GM18502 (cell line): ENCODE results near the gene CHMP5.
A peak's percentile ranks its signal among the peaks of the same experiment; 100 is the strongest.

Experiments used
- ATAC-seq: cut with Tn5 transposase; IDR thresholded peaks from one replicate; pipeline ENCODE4 v1.9.1; 2021; ENCODE audit warnings: mild to moderate bottlenecking; ENCODE audit not compliant: unreplicated experiment, poor library complexity

CHMP5 gene

GRCh38 chr9:33270146-33270545 is 5.3 kb downstream of the CHMP5 start:
- ATAC-seq: no peak

DNA sequence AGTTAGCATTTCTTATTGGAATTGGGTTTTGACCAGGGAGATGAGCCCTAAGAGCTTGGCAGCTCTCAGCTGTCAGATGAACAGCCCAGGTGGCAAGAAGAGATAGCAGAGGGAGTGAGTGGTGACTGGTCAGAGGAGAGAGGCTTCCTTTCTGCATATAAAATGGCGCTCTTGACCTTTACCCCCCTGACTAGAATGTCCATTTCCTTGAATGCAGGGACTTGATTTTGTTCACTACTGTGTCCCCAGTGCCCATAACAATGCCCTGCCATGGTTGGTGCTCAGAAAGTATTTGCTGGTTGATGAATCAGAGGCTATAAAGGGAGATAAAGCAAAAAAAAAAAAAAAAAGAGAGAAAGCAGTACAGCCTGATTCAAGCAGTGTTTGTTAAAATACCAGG is 7.2 kb downstream of the CHMP5 start:
- no peak for ATAC-seq

DNA sequence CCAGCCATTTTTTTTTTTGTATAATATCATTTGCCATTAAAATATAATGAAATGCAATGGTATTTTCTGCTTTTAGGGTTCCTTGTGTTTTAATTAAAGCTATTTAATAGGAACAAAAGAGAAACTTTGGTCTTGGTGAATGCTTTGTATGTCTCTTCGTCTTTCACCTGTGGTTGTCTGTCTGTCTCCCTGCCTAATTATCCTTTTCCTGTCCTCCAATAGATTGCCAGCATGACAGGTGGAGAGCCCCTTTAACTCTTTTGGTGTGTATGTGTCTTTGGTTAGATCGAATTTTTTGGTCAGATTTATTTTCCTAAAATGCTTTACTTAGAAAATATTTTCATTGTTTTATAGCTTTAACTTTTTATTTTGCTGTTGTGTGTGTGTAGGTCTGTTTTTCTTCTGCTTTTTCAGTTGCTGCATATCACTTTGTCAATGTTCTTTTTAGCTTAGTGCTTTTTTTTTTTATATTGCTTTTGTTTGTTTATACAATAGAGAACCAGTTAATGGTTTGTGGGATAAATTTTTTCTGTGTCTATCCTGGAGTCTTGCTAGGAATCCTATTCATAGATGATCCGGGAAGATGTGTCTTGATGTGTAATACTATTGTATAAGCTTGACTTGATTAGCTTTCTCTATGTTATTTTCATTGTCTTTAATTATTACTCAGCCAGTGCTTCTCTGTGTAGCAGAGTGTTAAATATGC is 8.6 kb downstream of the CHMP5 start:
- ATAC-seq: no peak

GRCh38 chr9:33273972-33274328 is 9.1 kb downstream of the CHMP5 start:
- no peak for ATAC-seq

DNA sequence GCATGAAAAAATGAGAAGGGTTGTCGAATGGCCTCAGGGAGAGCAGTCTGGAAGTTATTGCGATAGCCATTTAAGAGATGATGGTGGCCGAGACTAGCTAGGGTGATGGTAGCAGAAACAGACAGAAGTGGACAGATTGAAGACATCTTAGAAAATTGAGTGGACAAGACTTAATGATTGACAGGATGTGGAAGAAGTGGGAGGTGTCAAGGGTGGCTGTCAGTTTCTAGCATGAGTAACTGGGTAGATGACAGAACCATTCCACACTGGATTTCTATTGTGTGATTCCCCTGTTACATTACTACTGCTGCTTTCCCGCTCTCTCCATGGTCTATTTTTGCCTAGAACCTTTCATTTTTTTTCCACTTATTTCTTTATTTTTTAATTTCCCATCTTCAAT is 12.6 kb downstream of the CHMP5 start:
- no peak for ATAC-seq

- no peak for ATAC-seq
Measured at GRCh38 chr9:33285502-33285901, 20.7 kb downstream of the CHMP5 start.

GRCh38 chr9:33287087-33287490 is 22.2 kb downstream of the CHMP5 start:
- no peak for ATAC-seq

- no peak for ATAC-seq
Measured at GRCh38 chr9:33288235-33288634, 23.4 kb downstream of the CHMP5 start.

- no peak for ATAC-seq
Measured at GRCh38 chr9:33288828-33289483, 24.1 kb downstream of the CHMP5 start.

- ATAC-seq: no peak
Measured at GRCh38 chr9:33289496-33289895, 24.6 kb downstream of the CHMP5 start.

DNA sequence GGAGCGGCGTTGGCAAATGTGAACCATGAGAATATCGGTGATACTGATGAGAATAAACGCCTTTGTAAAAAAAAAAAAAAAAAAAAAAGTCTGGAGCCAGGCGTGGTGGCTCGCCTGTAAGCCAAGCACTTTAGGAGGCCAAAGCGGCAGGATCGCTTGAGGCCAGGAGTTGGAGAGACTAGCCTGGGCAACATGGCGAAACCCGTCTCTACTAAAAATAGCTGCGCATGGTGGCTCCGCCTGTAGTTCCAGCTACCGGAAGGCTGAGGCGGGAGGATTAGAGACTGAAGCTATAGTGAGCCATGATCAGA is 25.0 kb downstream of the CHMP5 start:
- peak; percentile 41 for ATAC-seq

DNA sequence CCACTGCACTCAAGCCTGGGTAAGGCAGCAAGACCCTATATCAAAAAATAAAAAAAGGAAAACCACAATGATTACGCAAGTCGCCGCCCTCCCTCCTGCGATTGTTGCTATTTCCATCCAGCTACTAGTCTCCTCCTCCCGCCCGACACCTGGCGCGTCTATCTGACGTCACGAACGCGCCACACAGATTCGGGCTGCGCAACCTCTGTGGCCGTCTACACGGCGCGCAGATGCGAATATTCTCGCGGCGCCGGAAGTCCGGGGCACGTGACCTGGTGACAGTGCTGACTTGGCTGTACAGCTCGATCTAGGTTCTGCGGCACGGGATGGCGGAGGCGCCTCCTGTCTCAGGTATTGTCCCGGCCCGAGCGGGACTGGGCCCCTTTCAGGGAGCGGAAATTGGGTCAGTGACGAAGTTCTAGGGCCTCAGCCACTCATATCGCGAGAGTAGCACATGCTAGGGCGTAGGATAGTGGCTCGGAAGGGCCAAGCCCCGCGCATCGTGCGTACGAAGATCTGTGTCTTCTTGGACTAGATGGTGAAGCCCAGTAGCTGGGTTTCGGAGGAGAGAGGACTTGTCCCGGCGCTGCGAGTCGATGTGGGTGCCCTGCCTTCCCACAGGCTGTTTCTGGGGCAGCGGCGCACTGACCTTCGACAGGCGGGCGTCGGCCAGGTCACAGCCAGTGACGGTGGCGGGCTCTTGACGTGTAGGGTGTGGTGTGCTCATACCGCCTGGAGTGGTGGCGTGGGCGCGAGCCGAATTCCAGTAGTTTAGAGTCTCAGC is 25.6 kb downstream of the CHMP5 start, which contains the start of gene NFX1:
Gene NFX1, plus strand, starts transcription at position 270 of the 784 bp plus-strand sequence. Its CDS starts 57 bp downstream, at position 327.
- ATAC-seq: peak; percentile 89

- no peak for ATAC-seq
Measured at GRCh38 chr9:33291031-33291397, 26.2 kb downstream of the CHMP5 start.

DNA sequence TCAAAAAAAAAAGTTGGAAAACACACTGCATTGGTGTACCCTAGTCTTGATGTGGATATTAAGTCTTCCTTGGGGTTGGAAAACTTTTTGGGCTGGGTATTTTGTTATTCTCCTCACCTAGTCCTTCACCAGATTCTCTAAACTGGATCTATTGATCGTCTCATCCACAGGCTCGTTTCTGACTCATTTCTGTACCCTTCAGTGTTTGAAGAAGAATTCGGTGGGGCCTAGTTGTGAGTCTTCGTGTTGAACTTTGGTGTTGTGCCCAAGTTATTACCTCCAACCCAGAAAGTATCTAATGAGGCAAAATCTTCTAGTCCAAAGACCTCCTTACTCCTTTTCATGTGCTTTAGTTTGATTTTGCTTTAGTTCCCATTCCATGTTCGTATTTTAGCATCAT is 27.1 kb downstream of the CHMP5 start:
- ATAC-seq: no peak

GRCh38 chr9:33293782-33294181 is 28.9 kb downstream of the CHMP5 start:
- ATAC-seq: no peak

- no peak for ATAC-seq
Measured at GRCh38 chr9:33294670-33295432, 30.0 kb downstream of the CHMP5 start.

GRCh38 chr9:33295571-33295970 is 30.7 kb downstream of the CHMP5 start:
- peak; percentile 39 for ATAC-seq

- peak; percentile 94 for ATAC-seq
Measured at GRCh38 chr9:33297432-33297831, 32.6 kb downstream of the CHMP5 start.

DNA sequence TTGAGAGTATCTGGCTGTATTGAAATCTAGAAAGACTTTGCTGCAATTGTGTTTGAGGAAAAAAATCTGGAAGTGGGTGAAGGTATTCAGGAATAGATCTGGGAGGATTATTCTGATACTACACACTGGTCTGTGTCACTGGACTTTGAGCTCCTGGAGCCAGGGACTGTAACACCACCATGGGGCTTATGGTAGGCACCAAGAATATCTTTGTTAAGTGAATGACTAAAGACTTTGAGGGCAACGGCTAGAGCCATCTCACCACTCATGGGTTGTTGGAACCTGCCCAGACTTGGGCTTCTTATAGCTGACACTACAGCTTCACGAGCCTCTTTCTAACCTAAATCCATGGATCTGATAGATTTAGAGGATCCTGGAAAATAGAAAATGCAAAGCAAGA is 35.7 kb downstream of the CHMP5 start:
- ATAC-seq: no peak

- no peak for ATAC-seq
Measured at GRCh38 chr9:33304362-33304761, 39.5 kb downstream of the CHMP5 start.

GRCh38 chr9:33306037-33306436 is 41.2 kb downstream of the CHMP5 start:
- no peak for ATAC-seq
